WTC11 (cell line): Measurements from ENCODE around the gene HTR6. TPM values are rescaled to one million over a fixed set of nuclear protein-coding genes. Genes with fewer than 3 reads are reported as not detected.

Experiments
- ATAC-seq: fragments of 200-7000 bp; cut with Tn5 transposase; 2 replicates; pipeline ENCODE4 v1.10.0; 2021; ENCODE audit warnings: mild to moderate bottlenecking, moderate library complexity
- CTCF ChIA-PET: fragments of 300-600 bp; sonication (Branson Sonifier 250); formaldehyde crosslinking; loops from one replicate; lab custom pipeline; 2021; ENCODE audit warnings: antibody characterized with exemption; lab: Charles Lee
- POLR2A ChIA-PET: fragments of 350-600 bp; sonication (Branson Sonifier 250); formaldehyde crosslinking; loops from one replicate; lab custom pipeline; 2021; ENCODE audit warnings: antibody characterized with exemption; lab: Charles Lee
- DNase-seq: peaks from one replicate; pipeline ENCODE4 v3.0.0; 2021; ENCODE audit warnings: low spot score
- H3K27ac Mint-ChIP-seq: 2 replicates; pipeline ENCODE4 v1.8.0; 2021; ENCODE audit warnings: mixed read lengths
- H3K27me3 Mint-ChIP-seq: 2 replicates; pipeline ENCODE4 v1.8.0; 2021; ENCODE audit warnings: low read depth, mild to moderate bottlenecking, moderate library complexity, mixed read lengths
- H3K36me3 Mint-ChIP-seq: 2 replicates; pipeline ENCODE4 v1.8.0; 2021; ENCODE audit warnings: mixed read lengths
- H3K4me1 Mint-ChIP-seq: 2 replicates; pipeline ENCODE4 v1.8.0; 2022; ENCODE audit warnings: mixed read lengths
- H3K4me3 Mint-ChIP-seq: 2 replicates; pipeline ENCODE4 v1.8.0; 2021; ENCODE audit warnings: mild to moderate bottlenecking, moderate library complexity, mixed read lengths
- H3K9me3 Mint-ChIP-seq: 2 replicates; pipeline ENCODE4 v1.8.0; 2021; ENCODE audit warnings: mixed read lengths
- GTF2I ChIP-seq: fragments of 250-450 bp; sonication (Bioruptor Pico); conservative IDR thresholded peaks from 2 replicates; pipeline ENCODE4 v1.4.0; 2021; ENCODE audit warnings: mild to moderate bottlenecking
- HMGA2 ChIP-seq: fragments of 250-450 bp; sonication (Bioruptor Pico); IDR thresholded peaks from 2 replicates; pipeline ENCODE4 v1.4.0; 2021; ENCODE audit warnings: mild to moderate bottlenecking, moderate library complexity
- MYBL2 ChIP-seq: sonication (generic); formaldehyde crosslinking; IDR thresholded peaks from 2 replicates; pipeline ENCODE4 v1.8.1; 2023; ENCODE audit warnings: mild to moderate bottlenecking, moderate library complexity, missing genetic modification reagents
- NFYB ChIP-seq: sonication (generic); formaldehyde crosslinking; conservative IDR thresholded peaks from 2 replicates; pipeline ENCODE4 v1.8.0; 2022; ENCODE audit warnings: low read depth, missing genetic modification reagents
- NR3C1 ChIP-seq: sonication (generic); formaldehyde crosslinking; conservative IDR thresholded peaks from 2 replicates; pipeline ENCODE4 v1.8.1; 2023; ENCODE audit warnings: low read depth, mild to moderate bottlenecking, missing genetic modification reagents
- PRRX2 ChIP-seq: fragments of 250-450 bp; sonication (Bioruptor Pico); IDR thresholded peaks from 2 replicates; pipeline ENCODE4 v1.8.0; 2021; ENCODE audit warnings: mild to moderate bottlenecking
- SP1 ChIP-seq: sonication (generic); formaldehyde crosslinking; conservative IDR thresholded peaks from 2 replicates; pipeline ENCODE4 v1.8.1; 2022; ENCODE audit warnings: missing genetic modification reagents
- TEAD1 ChIP-seq: sonication (generic); formaldehyde crosslinking; IDR thresholded peaks from 2 replicates; pipeline ENCODE4 v1.8.0; 2022; ENCODE audit warnings: mild to moderate bottlenecking, missing genetic modification reagents
- TEAD4 ChIP-seq: sonication (generic); formaldehyde crosslinking; IDR thresholded peaks from 2 replicates; pipeline ENCODE4 v1.8.0; 2022; ENCODE audit warnings: mild to moderate bottlenecking, missing genetic modification reagents
- TP53 ChIP-seq: sonication (generic); formaldehyde crosslinking; IDR thresholded peaks from 2 replicates; pipeline ENCODE4 v1.8.1; 2023; ENCODE audit warnings: mild to moderate bottlenecking, missing genetic modification reagents
- ZBTB21 ChIP-seq: sonication (generic); formaldehyde crosslinking; IDR thresholded peaks from 2 replicates; pipeline ENCODE4 v1.8.1; 2023; ENCODE audit warnings: mild to moderate bottlenecking, missing genetic modification reagents, borderline replicate concordance
- ZNF396 ChIP-seq: fragments of 250-450 bp; sonication (Bioruptor Pico); IDR thresholded peaks from 2 replicates; pipeline ENCODE4 v1.8.0; 2021; ENCODE audit warnings: mild to moderate bottlenecking, moderate library complexity, borderline replicate concordance
- total RNA-seq: library from RNA; stranded (reverse); gene quantifications from 3 replicates; pipeline ENCODE4 v1.2.3, GENCODE V29; 2021
- TF ChIP-seq, protein P1 (sequence below): sonication (generic); formaldehyde crosslinking; IDR thresholded peaks from 2 replicates; pipeline ENCODE4 v1.8.1; 2023; ENCODE audit warnings: mild to moderate bottlenecking, moderate library complexity, missing genetic modification reagents
- TF ChIP-seq, protein P2 (sequence below): sonication (generic); formaldehyde crosslinking; conservative IDR thresholded peaks from 2 replicates; pipeline ENCODE4 v1.8.1; 2023; ENCODE audit warnings: mild to moderate bottlenecking, low read depth, missing genetic modification reagents, moderate library complexity
- TF ChIP-seq, protein P3 (sequence below): sonication (generic); formaldehyde crosslinking; IDR thresholded peaks from 2 replicates; pipeline ENCODE4 v1.8.0; 2022; ENCODE audit warnings: mild to moderate bottlenecking, missing genetic modification reagents
- TF ChIP-seq, protein P4 (sequence below): sonication (generic); formaldehyde crosslinking; IDR thresholded peaks from 2 replicates; pipeline ENCODE4 v1.8.1; 2023; ENCODE audit warnings: mild to moderate bottlenecking, missing genetic modification reagents, moderate library complexity
- TF ChIP-seq, protein P5 (sequence below): sonication (generic); formaldehyde crosslinking; IDR thresholded peaks from 2 replicates; pipeline ENCODE4 v1.8.0; 2022; ENCODE audit warnings: mild to moderate bottlenecking, missing genetic modification reagents
- TF ChIP-seq, protein P6 (sequence below): sonication (generic); formaldehyde crosslinking; IDR thresholded peaks from 2 replicates; pipeline ENCODE4 v1.8.1; 2023; ENCODE audit warnings: mild to moderate bottlenecking, missing genetic modification reagents, moderate library complexity
- TF ChIP-seq, protein P7 (sequence below): fragments of 250-450 bp; sonication (Bioruptor Pico); conservative IDR thresholded peaks from 2 replicates; pipeline ENCODE4 v1.9.0; 2021; ENCODE audit warnings: mild to moderate bottlenecking

HTR6 gene
- total RNA-seq, 1 experiment from 2014 or later = 0.90 TPM

DNA sequence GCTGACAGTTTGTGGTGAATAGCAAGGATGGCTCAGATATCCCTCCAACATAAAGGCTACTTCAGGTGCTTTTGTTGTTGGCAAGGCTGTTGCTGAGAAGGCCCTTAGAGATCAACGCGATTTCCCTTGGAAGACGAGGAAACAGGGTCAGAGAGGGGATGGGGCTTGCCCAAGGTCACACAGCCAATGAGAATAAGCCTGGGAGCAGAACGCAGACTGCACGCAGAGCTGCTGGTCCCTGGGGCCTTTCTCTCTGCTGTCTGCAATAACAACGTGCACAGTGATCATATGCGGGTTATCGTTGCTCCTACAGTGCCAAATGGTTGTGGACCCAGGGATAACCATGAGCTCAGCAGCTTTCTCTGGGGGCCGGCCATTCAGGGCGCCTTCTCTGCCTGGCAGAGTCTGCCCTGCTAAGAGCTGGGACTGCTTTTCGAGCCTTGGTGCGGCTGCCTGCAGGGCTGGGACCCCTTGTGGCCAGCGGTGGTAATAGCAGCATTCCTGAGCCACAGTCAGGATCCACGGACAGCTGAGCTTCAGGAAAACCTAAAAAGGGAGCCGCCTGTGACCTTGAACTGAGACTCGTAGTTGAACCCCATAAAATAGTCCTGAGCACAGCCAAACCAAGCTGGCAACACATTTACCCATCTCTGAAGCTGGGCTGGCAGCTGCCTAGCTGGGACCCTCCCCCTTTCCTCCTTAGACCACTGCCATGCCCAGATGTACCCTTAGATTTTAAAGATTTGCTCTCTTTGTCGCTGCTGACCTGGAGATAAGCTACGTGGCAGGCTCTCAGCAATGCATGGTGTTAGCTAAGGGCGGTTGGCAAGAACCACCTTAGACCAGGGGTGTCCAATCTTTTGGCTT is 39.8 kb downstream of the HTR6 start (continued):
- TF ChIP-seq, protein P1, sequence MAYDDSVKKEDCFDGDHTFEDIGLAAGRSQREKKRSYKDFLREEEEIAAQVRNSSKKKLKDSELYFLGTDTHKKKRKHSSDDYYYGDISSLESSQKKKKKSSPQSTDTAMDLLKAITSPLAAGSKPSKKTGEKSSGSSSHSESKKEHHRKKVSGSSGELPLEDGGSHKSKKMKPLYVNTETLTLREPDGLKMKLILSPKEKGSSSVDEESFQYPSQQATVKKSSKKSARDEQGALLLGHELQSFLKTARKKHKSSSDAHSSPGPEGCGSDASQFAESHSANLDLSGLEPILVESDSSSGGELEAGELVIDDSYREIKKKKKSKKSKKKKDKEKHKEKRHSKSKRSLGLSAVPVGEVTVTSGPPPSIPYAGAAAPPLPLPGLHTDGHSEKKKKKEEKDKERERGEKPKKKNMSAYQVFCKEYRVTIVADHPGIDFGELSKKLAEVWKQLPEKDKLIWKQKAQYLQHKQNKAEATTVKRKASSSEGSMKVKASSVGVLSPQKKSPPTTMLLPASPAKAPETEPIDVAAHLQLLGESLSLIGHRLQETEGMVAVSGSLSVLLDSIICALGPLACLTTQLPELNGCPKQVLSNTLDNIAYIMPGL (CRISPR knock-in tag) = 0 out of 2 replicates have a peak, but pooled peaks have one; percentile 61
- TF ChIP-seq, protein P2, sequence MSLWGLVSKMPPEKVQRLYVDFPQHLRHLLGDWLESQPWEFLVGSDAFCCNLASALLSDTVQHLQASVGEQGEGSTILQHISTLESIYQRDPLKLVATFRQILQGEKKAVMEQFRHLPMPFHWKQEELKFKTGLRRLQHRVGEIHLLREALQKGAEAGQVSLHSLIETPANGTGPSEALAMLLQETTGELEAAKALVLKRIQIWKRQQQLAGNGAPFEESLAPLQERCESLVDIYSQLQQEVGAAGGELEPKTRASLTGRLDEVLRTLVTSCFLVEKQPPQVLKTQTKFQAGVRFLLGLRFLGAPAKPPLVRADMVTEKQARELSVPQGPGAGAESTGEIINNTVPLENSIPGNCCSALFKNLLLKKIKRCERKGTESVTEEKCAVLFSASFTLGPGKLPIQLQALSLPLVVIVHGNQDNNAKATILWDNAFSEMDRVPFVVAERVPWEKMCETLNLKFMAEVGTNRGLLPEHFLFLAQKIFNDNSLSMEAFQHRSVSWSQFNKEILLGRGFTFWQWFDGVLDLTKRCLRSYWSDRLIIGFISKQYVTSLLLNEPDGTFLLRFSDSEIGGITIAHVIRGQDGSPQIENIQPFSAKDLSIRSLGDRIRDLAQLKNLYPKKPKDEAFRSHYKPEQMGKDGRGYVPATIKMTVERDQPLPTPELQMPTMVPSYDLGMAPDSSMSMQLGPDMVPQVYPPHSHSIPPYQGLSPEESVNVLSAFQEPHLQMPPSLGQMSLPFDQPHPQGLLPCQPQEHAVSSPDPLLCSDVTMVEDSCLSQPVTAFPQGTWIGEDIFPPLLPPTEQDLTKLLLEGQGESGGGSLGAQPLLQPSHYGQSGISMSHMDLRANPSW (CRISPR knock-in tag) = no peak
- TF ChIP-seq, protein P3, sequence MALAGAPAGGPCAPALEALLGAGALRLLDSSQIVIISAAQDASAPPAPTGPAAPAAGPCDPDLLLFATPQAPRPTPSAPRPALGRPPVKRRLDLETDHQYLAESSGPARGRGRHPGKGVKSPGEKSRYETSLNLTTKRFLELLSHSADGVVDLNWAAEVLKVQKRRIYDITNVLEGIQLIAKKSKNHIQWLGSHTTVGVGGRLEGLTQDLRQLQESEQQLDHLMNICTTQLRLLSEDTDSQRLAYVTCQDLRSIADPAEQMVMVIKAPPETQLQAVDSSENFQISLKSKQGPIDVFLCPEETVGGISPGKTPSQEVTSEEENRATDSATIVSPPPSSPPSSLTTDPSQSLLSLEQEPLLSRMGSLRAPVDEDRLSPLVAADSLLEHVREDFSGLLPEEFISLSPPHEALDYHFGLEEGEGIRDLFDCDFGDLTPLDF = no peak
- TF ChIP-seq, protein P4, sequence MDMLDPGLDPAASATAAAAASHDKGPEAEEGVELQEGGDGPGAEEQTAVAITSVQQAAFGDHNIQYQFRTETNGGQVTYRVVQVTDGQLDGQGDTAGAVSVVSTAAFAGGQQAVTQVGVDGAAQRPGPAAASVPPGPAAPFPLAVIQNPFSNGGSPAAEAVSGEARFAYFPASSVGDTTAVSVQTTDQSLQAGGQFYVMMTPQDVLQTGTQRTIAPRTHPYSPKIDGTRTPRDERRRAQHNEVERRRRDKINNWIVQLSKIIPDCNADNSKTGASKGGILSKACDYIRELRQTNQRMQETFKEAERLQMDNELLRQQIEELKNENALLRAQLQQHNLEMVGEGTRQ = no peak
- TF ChIP-seq TEAD1 (CRISPR knock-in tag) (0 out of 2 replicates have a peak, but pooled peaks have one; percentile 30), NFYB (CRISPR knock-in tag) (no peak)

DNA sequence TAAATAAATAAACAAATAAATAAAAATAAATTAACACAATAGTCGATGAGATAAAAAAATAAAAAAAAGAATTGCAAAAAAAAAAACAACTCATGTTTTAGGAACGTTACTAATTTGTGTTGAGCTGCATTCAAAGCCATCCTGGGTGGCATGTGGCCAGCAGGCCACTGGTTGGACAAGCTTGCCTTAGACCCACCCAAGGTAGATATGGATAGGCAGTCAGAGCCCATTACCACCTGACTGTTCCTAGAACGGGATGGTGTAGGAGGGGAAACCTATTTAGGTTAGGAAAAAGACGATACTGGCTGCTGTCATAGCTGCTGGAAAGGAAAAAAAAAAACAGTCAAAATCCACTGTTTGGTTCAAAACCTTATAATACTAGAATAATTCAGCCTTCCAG is 40.8 kb downstream of the HTR6 start:
- ChIA-PET CTCF (interaction anchor here (0.6 to 4.7 kb wide), 22 partner anchors 9 to 347 kb away, joined by 3 to 208 read pairs (median 8); partner anchors contain the start of gene OTUD3), POLR2A (interaction anchor here (1.6 kb wide), 1 partner anchor 10 kb away, joined by 5 read pairs; no protein-coding TSS in a partner anchor)
- no peaks in the 10 kb centered on the region for H3K36me3 Mint-ChIP-seq
- H3K27ac Mint-ChIP-seq = no peak overlapping the region
- H3K27me3 Mint-ChIP-seq = no peaks in the 10 kb centered on the region
- TF ChIP-seq HMGA2 (CRISPR knock-in tag) = peak; percentile 85
- TF ChIP-seq, protein P5, sequence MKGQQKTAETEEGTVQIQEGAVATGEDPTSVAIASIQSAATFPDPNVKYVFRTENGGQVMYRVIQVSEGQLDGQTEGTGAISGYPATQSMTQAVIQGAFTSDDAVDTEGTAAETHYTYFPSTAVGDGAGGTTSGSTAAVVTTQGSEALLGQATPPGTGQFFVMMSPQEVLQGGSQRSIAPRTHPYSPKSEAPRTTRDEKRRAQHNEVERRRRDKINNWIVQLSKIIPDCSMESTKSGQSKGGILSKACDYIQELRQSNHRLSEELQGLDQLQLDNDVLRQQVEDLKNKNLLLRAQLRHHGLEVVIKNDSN = no peak
- H3K4me3 Mint-ChIP-seq = no peak overlapping the region
- no peak for ATAC-seq
- DNase-seq = no peak
- H3K9me3 Mint-ChIP-seq = no peaks in the 10 kb centered on the region
- peaks cover 14% of the 10 kb centered on the region for H3K4me1 Mint-ChIP-seq

DNA sequence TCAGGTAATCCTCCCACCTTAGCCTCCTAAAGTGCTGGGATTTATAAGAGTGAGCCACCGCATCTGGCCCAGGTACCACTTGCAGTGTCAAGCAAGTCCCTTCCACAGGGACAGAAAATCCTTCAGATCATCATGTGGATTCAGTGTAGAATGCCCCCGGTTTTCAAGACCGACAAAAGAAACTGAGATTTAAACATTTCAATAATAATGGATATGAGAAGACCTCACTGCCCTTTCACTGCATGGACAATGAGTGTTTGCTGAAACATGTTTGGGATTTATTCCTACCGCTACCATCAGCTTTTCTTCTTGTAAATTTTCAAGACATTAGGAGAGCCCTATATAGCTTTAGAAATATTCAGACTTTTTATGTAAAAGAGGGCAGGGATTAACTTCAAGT is 41.5 kb downstream of the HTR6 start:
- ChIA-PET CTCF (interaction anchor here (0.6 to 4.7 kb wide), 6 partner anchors 9 to 124 kb away, joined by 3 to 208 read pairs (median 8); no protein-coding TSS in a partner anchor), POLR2A (no interaction called here)
- no peak for DNase-seq
- H3K4me1 Mint-ChIP-seq = peaks cover 14% of the 10 kb centered on the region
- H3K27ac Mint-ChIP-seq = no peak overlapping the region
- H3K4me3 Mint-ChIP-seq = no peak overlapping the region
- H3K9me3 Mint-ChIP-seq = no peaks in the 10 kb centered on the region
- ATAC-seq = no peak
- no peaks in the 10 kb centered on the region for H3K27me3 Mint-ChIP-seq
- no peaks in the 10 kb centered on the region for H3K36me3 Mint-ChIP-seq
- TF ChIP-seq, protein P6, sequence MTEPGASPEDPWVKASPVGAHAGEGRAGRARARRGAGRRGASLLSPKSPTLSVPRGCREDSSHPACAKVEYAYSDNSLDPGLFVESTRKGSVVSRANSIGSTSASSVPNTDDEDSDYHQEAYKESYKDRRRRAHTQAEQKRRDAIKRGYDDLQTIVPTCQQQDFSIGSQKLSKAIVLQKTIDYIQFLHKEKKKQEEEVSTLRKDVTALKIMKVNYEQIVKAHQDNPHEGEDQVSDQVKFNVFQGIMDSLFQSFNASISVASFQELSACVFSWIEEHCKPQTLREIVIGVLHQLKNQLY (CRISPR knock-in tag) = no peak
- TF ChIP-seq, protein P3 = no peak
- TF ChIP-seq TEAD4 (CRISPR knock-in tag) (no peak), GTF2I (CRISPR knock-in tag) (no peak), TP53 (no peak), HMGA2 (CRISPR knock-in tag) (no peak), MYBL2 (no peak), PRRX2 (CRISPR knock-in tag) (no peak), ZNF396 (CRISPR knock-in tag) (no peak), NR3C1 (CRISPR knock-in tag) (no peak), ZBTB21 (CRISPR knock-in tag) (no peak), SP1 (CRISPR knock-in tag) (no peak)
- TF ChIP-seq, protein P7, sequence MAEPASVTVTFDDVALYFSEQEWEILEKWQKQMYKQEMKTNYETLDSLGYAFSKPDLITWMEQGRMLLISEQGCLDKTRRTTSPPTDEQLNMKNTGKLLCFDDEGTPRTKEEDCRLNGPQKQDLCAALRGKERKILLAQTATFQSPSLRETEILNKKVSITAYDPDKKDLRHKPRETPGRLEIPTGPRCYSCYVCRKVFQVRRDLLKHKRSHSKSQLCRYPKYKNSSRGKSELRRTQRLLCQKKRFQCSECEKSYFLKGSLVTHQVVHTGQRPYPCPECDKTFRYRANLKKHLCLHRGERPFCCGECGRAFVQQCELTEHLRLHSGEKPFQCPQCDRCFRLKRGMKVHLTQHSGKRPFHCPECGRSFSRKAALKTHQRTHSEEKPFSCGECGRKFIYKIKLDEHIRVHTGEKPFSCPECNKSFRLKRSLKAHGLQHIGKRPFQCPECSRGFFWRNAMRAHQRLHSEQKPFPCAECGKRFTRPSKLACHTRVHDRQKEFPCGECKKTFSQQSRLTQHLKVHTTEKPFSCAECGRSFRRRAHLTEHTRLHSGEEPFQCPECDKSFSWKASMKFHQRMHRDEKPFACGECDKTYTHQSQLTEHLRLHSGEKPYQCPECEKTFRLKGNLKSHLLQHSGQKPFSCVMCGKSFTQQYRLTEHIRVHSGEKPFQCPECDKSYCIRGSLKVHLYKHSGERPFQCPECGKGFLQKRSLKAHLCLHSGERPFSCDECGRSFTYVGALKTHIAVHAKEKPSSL (CRISPR knock-in tag) = no peak
